Chondrocyte (in vitro differentiated cells): ENCODE measurements around the gene GRN. TPM values are rescaled to one million over a fixed set of nuclear protein-coding genes. Genes with fewer than 3 reads are reported as not detected.

Experiments
- DNase-seq: peaks from one replicate; pipeline ENCODE4 v3.0.0; 2021; ENCODE audit warnings: mixed read lengths, low spot score
- H3K27ac Mint-ChIP-seq: one replicate; pipeline ENCODE4 v1.8.0; 2021; ENCODE audit warnings: mild to moderate bottlenecking, moderate library complexity, mixed read lengths; ENCODE audit not compliant: unreplicated experiment
- H3K27me3 Mint-ChIP-seq: 2 replicates; pipeline ENCODE4 v1.8.0; 2021; ENCODE audit warnings: low read depth, mixed read lengths
- H3K36me3 Mint-ChIP-seq: 2 replicates; pipeline ENCODE4 v1.8.0; 2021; ENCODE audit warnings: low read depth, mixed read lengths
- H3K4me1 Mint-ChIP-seq: 2 replicates; pipeline ENCODE4 v1.8.0; 2021; ENCODE audit warnings: low read depth, mild to moderate bottlenecking, mixed read lengths
- H3K4me3 Mint-ChIP-seq: one replicate; pipeline ENCODE4 v1.8.0; 2021; ENCODE audit warnings: mild to moderate bottlenecking, moderate library complexity, mixed read lengths; ENCODE audit not compliant: unreplicated experiment
- H3K9me3 Mint-ChIP-seq: 2 replicates; pipeline ENCODE4 v1.8.0; 2021; ENCODE audit warnings: low read depth, mixed read lengths
- total RNA-seq: library from RNA; stranded (reverse); gene quantifications from 3 replicates; pipeline ENCODE4 v1.2.1, GENCODE V29; 2021
- TF ChIP-seq, protein P1 (sequence below): fragments of 200-600 bp; sonication (generic); IDR thresholded peaks from 2 replicates; pipeline ENCODE4 v1.5.0; 2021; ENCODE audit warnings: antibody characterized with exemption, mild to moderate bottlenecking, moderate library complexity

GRN gene
- total RNA-seq, 1 donor from 2014 or later = 342 TPM

- Mint-ChIP-seq H3K36me3 (peaks cover 13% of the 10 kb centered on the region), H3K27ac (no peak overlapping the region), H3K4me3 (peak overlapping the region; percentile 87), H3K9me3 (no peaks in the 10 kb centered on the region), H3K4me1 (peaks cover 24% of the 10 kb centered on the region), H3K27me3 (peaks cover 3% of the 10 kb centered on the region)
- TF ChIP-seq, protein P1, sequence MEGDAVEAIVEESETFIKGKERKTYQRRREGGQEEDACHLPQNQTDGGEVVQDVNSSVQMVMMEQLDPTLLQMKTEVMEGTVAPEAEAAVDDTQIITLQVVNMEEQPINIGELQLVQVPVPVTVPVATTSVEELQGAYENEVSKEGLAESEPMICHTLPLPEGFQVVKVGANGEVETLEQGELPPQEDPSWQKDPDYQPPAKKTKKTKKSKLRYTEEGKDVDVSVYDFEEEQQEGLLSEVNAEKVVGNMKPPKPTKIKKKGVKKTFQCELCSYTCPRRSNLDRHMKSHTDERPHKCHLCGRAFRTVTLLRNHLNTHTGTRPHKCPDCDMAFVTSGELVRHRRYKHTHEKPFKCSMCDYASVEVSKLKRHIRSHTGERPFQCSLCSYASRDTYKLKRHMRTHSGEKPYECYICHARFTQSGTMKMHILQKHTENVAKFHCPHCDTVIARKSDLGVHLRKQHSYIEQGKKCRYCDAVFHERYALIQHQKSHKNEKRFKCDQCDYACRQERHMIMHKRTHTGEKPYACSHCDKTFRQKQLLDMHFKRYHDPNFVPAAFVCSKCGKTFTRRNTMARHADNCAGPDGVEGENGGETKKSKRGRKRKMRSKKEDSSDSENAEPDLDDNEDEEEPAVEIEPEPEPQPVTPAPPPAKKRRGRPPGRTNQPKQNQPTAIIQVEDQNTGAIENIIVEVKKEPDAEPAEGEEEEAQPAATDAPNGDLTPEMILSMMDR = no peak
- no peak for DNase-seq
Measured at GRCh38 chr17:44323359-44324091, 21.6 kb upstream of the GRN start.

DNA sequence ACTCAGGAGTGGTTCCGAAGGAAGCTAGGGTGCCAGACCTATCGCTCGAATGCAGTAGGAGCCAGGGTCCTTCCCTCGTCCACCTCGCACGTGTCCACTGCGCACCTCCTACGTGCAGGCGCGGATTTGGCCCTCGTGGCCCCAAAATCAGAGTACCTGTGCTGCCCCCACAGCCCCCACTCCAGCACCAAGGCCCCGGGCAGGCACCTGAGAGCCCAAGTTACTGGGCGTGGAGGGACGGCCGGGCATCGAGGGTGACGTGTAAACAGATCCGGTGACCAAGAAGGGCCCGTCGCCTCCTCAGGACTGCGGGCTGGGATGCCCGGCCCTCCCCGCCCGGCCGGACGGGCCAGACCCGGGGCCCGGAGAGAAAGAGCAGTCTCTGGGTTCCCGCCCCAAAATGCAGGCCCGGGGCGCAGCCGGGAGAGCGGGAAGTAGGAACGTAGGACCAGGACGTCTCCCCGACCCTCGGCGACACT lies 21.0 kb upstream of the GRN start:
- no peak for DNase-seq
- H3K4me1 Mint-ChIP-seq = peaks cover 24% of the 10 kb centered on the region
- TF ChIP-seq, protein P1 = peak; percentile 2
- peaks cover 3% of the 10 kb centered on the region for H3K27me3 Mint-ChIP-seq
- no peaks in the 10 kb centered on the region for H3K9me3 Mint-ChIP-seq
- peak overlapping the region; percentile 8 for H3K27ac Mint-ChIP-seq
- peaks cover 13% of the 10 kb centered on the region for H3K36me3 Mint-ChIP-seq
- peak overlapping the region; percentile 87 for H3K4me3 Mint-ChIP-seq

- Mint-ChIP-seq H3K27me3 (no peaks in the 10 kb centered on the region), H3K36me3 (peaks cover 9% of the 10 kb centered on the region), H3K9me3 (no peaks in the 10 kb centered on the region), H3K4me1 (peaks cover 24% of the 10 kb centered on the region), H3K27ac (peak within 1 kb of the TSS; percentile 95), H3K4me3 (peak within 1 kb of the TSS; percentile 90)
- no peak for DNase-seq
- TF ChIP-seq, protein P1 = peak; percentile 4
Measured at GRCh38 chr17:44324571-44325275, 20.4 kb upstream of the GRN start, which contains the start of gene SLC25A39. TSS of gene SLC25A39 (minus strand) at chr17:44324823. CDS start at chr17:44323562, 1,261 bp downstream.

DNA sequence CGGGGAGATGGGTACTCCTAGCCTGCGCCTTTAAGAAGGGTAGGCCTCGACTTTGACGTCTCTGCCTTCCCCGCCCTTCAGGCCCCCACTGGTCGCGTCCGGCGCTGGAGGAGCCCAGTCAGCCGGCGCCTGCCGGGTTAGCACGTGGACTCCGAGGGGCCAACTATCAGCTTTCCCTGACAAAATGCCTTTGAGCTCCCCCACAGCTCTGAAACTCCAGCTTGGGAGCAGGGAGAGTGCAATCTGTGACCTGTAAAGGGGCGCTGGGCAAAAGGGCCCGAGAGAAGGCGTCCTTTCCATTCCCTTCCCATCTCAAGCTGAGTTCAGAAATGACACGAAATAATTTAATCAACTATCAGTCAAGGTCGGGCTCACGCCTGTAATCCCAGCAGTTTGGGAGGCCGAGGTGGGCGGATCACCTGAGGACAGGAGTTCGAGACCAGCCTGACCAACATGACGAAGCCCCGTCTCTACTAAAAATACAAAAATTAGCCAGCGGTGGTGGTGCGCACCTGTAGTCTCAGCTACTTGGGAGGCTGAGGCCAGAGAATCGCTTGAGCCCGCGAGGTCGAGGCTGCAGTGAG lies 18.1 kb upstream of the GRN start:
- peaks cover 1% of the 10 kb centered on the region for H3K36me3 Mint-ChIP-seq
- TF ChIP-seq, protein P1 = no peak
- H3K4me1 Mint-ChIP-seq = peaks cover 27% of the 10 kb centered on the region
- no peaks in the 10 kb centered on the region for H3K9me3 Mint-ChIP-seq
- H3K27ac Mint-ChIP-seq = peak overlapping the region; percentile 74
- H3K27me3 Mint-ChIP-seq = no peaks in the 10 kb centered on the region
- no peak for DNase-seq
- peak overlapping the region; percentile 24 for H3K4me3 Mint-ChIP-seq
